Keratinocyte (primary cell): ENCODE data around the gene PHF8. TPM values are rescaled to one million over a fixed set of nuclear protein-coding genes. Genes with fewer than 3 reads are reported as not detected.

Experiments used
- DNase-seq: peaks from one replicate; pipeline ENCODE4 v3.0.0-alpha.2; 2011; ENCODE audit warnings: low read depth, missing footprints, low spot score
- FAIRE-seq: peaks from 2 replicates; lab custom pipeline; 2011; peaks lifted over from hg19 to GRCh38; lab: Jason Lieb, UNC
- H2AFZ ChIP-seq: 2 replicates; pipeline ENCODE4 v1.6.0; 2012; ENCODE audit warnings: low read length, control low read depth, inconsistent platforms; ENCODE audit not compliant: control insufficient read depth
- H3K27ac ChIP-seq: 2 replicates; pipeline ENCODE4 v1.5.1; 2011; ENCODE audit warnings: low read length; ENCODE audit not compliant: control insufficient read depth, insufficient read depth
- H3K27me3 ChIP-seq: 3 replicates; pipeline ENCODE4 v1.6.0; 2011; ENCODE audit warnings: low read length; ENCODE audit not compliant: control insufficient read depth, insufficient read depth; ENCODE audit errors: extremely low read depth
- H3K36me3 ChIP-seq, 2 experiments: 2 replicates in 1 of 2; 3 replicates in 1 of 2; pipeline ENCODE4 v1.5.1; 2011; ENCODE audit warnings: low read length in 2 of 2, mild to moderate bottlenecking in 1 of 2; ENCODE audit not compliant: control insufficient read depth in 2 of 2, insufficient read depth in 2 of 2; ENCODE audit errors: extremely low read depth in 1 of 2
- H3K4me1 ChIP-seq: 3 replicates; pipeline ENCODE4 v1.5.1; 2011; ENCODE audit warnings: low read length; ENCODE audit not compliant: control insufficient read depth, insufficient read depth; ENCODE audit errors: extremely low read depth
- H3K4me2 ChIP-seq: 3 replicates; pipeline ENCODE4 v1.6.0; 2011; ENCODE audit warnings: low read depth, low read length; ENCODE audit not compliant: control insufficient read depth, insufficient read depth; ENCODE audit errors: extremely low read depth
- H3K4me3 ChIP-seq, 3 experiments: fragments of 200-600 bp in 1 of 3; sonication (generic) in 1 of 3; 2 replicates in 2 of 3; 3 replicates in 1 of 3; pipeline ENCODE4 v1.5.1; 2011 to 2016; ENCODE audit warnings: low read length in 3 of 3, mild to moderate bottlenecking in 3 of 3, control low read depth in 2 of 3, inconsistent platforms in 1 of 3, low read depth in 1 of 3, mixed read lengths in 1 of 3, mixed run types in 1 of 3, moderate library complexity in 1 of 3; ENCODE audit not compliant: control insufficient read depth in 2 of 3, insufficient read depth in 2 of 3; ENCODE audit errors: extremely low read depth in 1 of 3
- H3K79me2 ChIP-seq: 2 replicates; pipeline ENCODE4 v1.6.0; 2012; ENCODE audit warnings: low read length; ENCODE audit not compliant: control insufficient read depth, insufficient read depth
- H3K9ac ChIP-seq: 3 replicates; pipeline ENCODE4 v1.6.0; 2011; ENCODE audit warnings: low read length; ENCODE audit not compliant: control insufficient read depth, insufficient read depth; ENCODE audit errors: extremely low read depth
- H3K9me1 ChIP-seq: 3 replicates; pipeline ENCODE4 v1.6.0; 2011; ENCODE audit warnings: low read length; ENCODE audit not compliant: control insufficient read depth, insufficient read depth; ENCODE audit errors: extremely low read depth
- H3K9me3 ChIP-seq: 2 replicates; pipeline ENCODE4 v1.5.1; 2012; ENCODE audit warnings: low read depth, low read length; ENCODE audit not compliant: control insufficient read depth
- H4K20me1 ChIP-seq: 3 replicates; pipeline ENCODE4 v1.6.0; 2011; ENCODE audit warnings: low read length; ENCODE audit not compliant: control insufficient read depth, insufficient read depth; ENCODE audit errors: extremely low read depth
- CTCF ChIP-seq, 3 experiments: IDR thresholded peaks in 1 of 3; conservative IDR thresholded peaks in 1 of 3; optimal IDR thresholded peaks in 1 of 3; 2 replicates in 2 of 3; 3 replicates in 1 of 3; pipeline versions ENCODE3 to v1.5.1; 2011; ENCODE audit warnings: low read length in 3 of 3, mild to moderate bottlenecking in 3 of 3, moderate library complexity in 2 of 3, control low read depth in 1 of 3, inconsistent platforms in 1 of 3; ENCODE audit not compliant: insufficient read depth in 2 of 3; ENCODE audit errors: extremely low read depth in 1 of 3
- EZH2 ChIP-seq: IDR thresholded peaks from one replicate; pipeline ENCODE4 v1.6.1; 2012; ENCODE audit warnings: inconsistent platforms, mild to moderate bottlenecking, low read length, moderate library complexity
- dilution Hi-C: fragments of 300-500 bp; cut with MboI; formaldehyde crosslinking; loops from one replicate; pipeline ENCODE4 v1.7.0; 2020; ENCODE audit warnings: low sequenced_read_pairs; ENCODE audit not compliant: extremely low pct_ligation_motif_present
- polyA plus RNA-seq, 5 experiments: library from polyadenylated mRNA; depleted of rRNA in 3 of 5; stranded (reverse) in 3 of 5; stranded (forward) in 1 of 5; unstranded in 1 of 5; fragments of >200 nt; gene quantifications; 1 replicate in 1 of 5; 2 replicates in 3 of 5; 3 replicates in 1 of 5; pipeline versions ENCODE4 v1.2.1 to v1.2.3, GENCODE V29; 2011 to 2012; ENCODE audit warnings: missing spikeins in 2 of 5, low read depth in 1 of 5, low replicate concordance in 1 of 5
- small RNA-seq, 3 experiments: library from RNA; depleted of rRNA; stranded (forward); fragments of <200 nt; gene quantifications; one replicate each; pipeline ENCODE3, GENCODE V24; 2012; ENCODE audit warnings: low read depth in 3 of 3, low replicate concordance in 1 of 3; ENCODE audit not compliant: insufficient read length in 3 of 3

The PHF8 gene
- polyA plus RNA-seq, 1 donor (not counting 4 experiments of a cell fraction or from before 2014, with no cell fraction given): 5.9 TPM

GRCh38 chrX:53900623-53901022 is 143.7 kb downstream of the PHF8 start:
- H4K20me1 ChIP-seq: no peaks in the 10 kb centered on the region
- no peak overlapping the region for H3K4me2 ChIP-seq
- no peak for DNase-seq
- H3K79me2 ChIP-seq: no peaks in the 10 kb centered on the region
- no peak overlapping the region for H3K4me3 ChIP-seq
- H3K27me3 ChIP-seq: no peaks in the 10 kb centered on the region
- TF ChIP-seq CTCF (optimal IDR thresholded peaks at IDR 0.05 in 1 of 3, IDR thresholded peaks at IDR 0.05 in 1 of 3, conservative IDR thresholded peaks at IDR 0.05 in 1 of 3; ENCODE audit: extremely low read depth in 1 of 3, insufficient read depth in 2 of 3, low read length in 3 of 3) (no peak), EZH2 (no peak)
- dilution Hi-C loops: no loop called here
- H3K9me1 ChIP-seq: no peaks in the 10 kb centered on the region
- no peak overlapping the region for H3K9ac ChIP-seq
- no peaks in the 10 kb centered on the region for H3K4me1 ChIP-seq
- no peaks in the 10 kb centered on the region for H3K9me3 ChIP-seq
- H3K27ac ChIP-seq: no peak overlapping the region
- no peaks in the 10 kb centered on the region for H3K36me3 ChIP-seq
- no peak overlapping the region for H2AFZ ChIP-seq
- no peak for FAIRE-seq

DNA sequence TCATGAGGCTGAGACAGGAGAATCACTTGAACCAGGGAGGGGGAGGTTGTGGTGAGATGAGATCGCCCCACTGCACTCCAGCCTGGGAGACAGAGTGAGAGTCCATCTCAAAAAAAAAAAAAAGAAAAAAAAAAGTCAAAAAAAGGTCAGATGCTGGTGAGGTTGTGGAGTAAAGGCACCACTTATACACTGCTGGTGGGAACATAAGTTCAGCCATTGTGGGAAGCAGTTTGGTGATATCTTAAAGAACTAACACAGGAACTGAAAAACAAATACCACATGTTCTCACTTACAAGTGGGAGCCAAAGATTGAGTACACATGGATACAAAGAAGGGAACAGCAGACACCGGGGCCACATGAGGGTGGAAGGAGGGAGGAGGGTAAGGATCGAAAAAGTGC is 149.0 kb downstream of the PHF8 start:
- Histone ChIP-seq H3K9me1 (no peaks in the 10 kb centered on the region), H3K9ac (no peak overlapping the region), H3K4me3 (no peak overlapping the region), H3K9me3 (no peaks in the 10 kb centered on the region), H3K4me2 (no peak overlapping the region), H3K79me2 (no peaks in the 10 kb centered on the region), H3K36me3 (no peaks in the 10 kb centered on the region), H3K27ac (no peak overlapping the region), H2AFZ (no peak overlapping the region), H3K4me1 (no peaks in the 10 kb centered on the region), H4K20me1 (no peaks in the 10 kb centered on the region), H3K27me3 (no peaks in the 10 kb centered on the region)
- no peak for FAIRE-seq
- dilution Hi-C loops: no loop called here
- DNase-seq: no peak
- TF ChIP-seq CTCF (optimal IDR thresholded peaks at IDR 0.05 in 1 of 3, IDR thresholded peaks at IDR 0.05 in 1 of 3, conservative IDR thresholded peaks at IDR 0.05 in 1 of 3; ENCODE audit: extremely low read depth in 1 of 3, insufficient read depth in 2 of 3, low read length in 3 of 3): no peak
- TF ChIP-seq EZH2: no peak

Small RNA genes lying within 50 kb of the gene (small RNA-seq; reads per million reads assigned to genes)
- gene RNA5SP505: 0 to 0.75 (median 0) reads per million in 3 experiments

Other genes with a start within 250 kb of the PHF8 start
- 1.4 to 1.9 TPM (median 1.5 TPM) in 3 replicates for gene FAM120C, start 138.8 kb upstream of the PHF8 start, polyA plus RNA-seq